Activated naive CD8-positive, alpha-beta T cell treated with anti-CD3 and anti-CD28 coated beads, Interleukin-2, amount 10 ng/mL, durations not matched to agents 7 days and 5 days (primary cell): ENCODE results near the gene DYNLL1. TPM values are rescaled to one million over a fixed set of nuclear protein-coding genes. Genes with fewer than 3 reads are reported as not detected.
"Not testable (repeated sequence)": the region's sequence is repeated elsewhere in the genome, so short reads cannot be mapped to it uniquely, and the experiment has no call there.

Experiments
- ATAC-seq: fragments of 150-1000 bp; cut with Tn5 transposase; one replicate; pipeline ENCODE4 v1.10.0; 2021; ENCODE audit warnings: low read depth, moderate library complexity
- POLR2A ChIA-PET: fragments of 350-600 bp; sonication (Branson Sonifier 250); formaldehyde crosslinking; loops from one replicate; lab custom pipeline; 2021; ENCODE audit warnings: antibody characterized with exemption; lab: Charles Lee
- DNase-seq: peaks from one replicate; pipeline ENCODE4 v3.0.0; 2021
- H3K27ac Mint-ChIP-seq: one replicate; pipeline ENCODE4 v1.8.0; 2022; ENCODE audit warnings: mild to moderate bottlenecking, mixed read lengths
- H3K27me3 Mint-ChIP-seq: one replicate; pipeline ENCODE4 v1.8.0; 2022; ENCODE audit warnings: mild to moderate bottlenecking, moderate library complexity, mixed read lengths
- H3K36me3 Mint-ChIP-seq: one replicate; pipeline ENCODE4 v1.8.0; 2021; ENCODE audit warnings: mild to moderate bottlenecking, mixed read lengths
- H3K4me1 Mint-ChIP-seq: one replicate; pipeline ENCODE4 v1.8.0; 2021; ENCODE audit warnings: mixed read lengths
- H3K4me3 Mint-ChIP-seq: one replicate; pipeline ENCODE4 v1.8.0; 2022; ENCODE audit warnings: mild to moderate bottlenecking, moderate library complexity, mixed read lengths
- H3K9me3 Mint-ChIP-seq: one replicate; pipeline ENCODE4 v1.8.0; 2021; ENCODE audit warnings: mixed read lengths
- total RNA-seq, 2 experiments: library from RNA; stranded (reverse); gene quantifications; one replicate each; pipeline ENCODE4 v1.2.3, GENCODE V29; 2021

Gene DYNLL1
- 100 to 1,000 TPM; 146 to 153 TPM for total RNA-seq

DNA sequence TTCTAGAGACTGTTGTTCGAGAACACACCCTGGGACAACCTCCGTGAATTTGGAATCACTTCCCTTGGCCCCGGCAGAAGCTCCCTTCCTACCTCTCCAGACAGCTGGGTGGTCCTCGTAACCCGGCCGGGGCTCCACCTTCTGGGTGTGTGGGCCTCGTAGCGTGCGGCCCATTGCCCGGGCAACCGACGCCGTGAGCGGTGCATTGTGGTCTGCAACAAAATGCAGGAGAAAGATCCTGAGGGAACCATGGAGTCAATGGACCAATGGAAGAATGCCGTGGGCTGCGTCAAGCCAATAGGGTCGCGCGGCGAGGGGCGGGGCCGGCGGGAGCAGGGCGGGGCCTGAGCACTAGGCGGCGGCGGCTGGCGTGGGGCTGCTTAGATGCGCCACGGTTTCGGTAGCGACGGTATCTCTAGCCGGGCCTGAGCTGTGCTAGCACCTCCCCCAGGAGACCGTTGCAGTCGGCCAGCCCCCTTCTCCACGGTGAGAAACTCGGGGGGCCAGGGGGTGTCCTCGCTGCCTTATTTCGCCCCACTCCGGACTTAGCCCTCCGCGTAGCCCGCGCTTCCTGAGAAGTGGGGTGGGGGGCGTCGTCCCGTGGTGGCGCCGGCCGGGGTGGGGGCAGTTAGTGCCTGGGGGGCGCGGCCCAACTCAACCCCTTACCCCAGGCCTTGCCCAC, at the start of gene DYNLL1:
TSS of gene DYNLL1 (plus strand) at position 383 of the 682 bp plus-strand sequence. CDS start 309 bp downstream, outside the sequence.
- peak within 1 kb of the TSS; percentile 84 for H3K27ac Mint-ChIP-seq
- POLR2A ChIA-PET = interaction anchor here (0.6 to 2.6 kb wide), 10 partner anchors 11 to 335 kb away, joined by 3 to 16 read pairs (median 4); partner anchors contain the start of genes COQ5, POP5, RNU4-2 and SRSF9
- peaks cover 28% of the 10 kb centered on the region for H3K4me1 Mint-ChIP-seq
- no peaks in the 10 kb centered on the region for H3K9me3 Mint-ChIP-seq
- peaks cover 24% of the 10 kb centered on the region for H3K36me3 Mint-ChIP-seq
- peak within 1 kb of the TSS; percentile 98 for H3K4me3 Mint-ChIP-seq
- DNase-seq (peak; percentile 98), ATAC-seq (peak; percentile 96)
- H3K27me3 Mint-ChIP-seq = no peaks in the 10 kb centered on the region

DNA sequence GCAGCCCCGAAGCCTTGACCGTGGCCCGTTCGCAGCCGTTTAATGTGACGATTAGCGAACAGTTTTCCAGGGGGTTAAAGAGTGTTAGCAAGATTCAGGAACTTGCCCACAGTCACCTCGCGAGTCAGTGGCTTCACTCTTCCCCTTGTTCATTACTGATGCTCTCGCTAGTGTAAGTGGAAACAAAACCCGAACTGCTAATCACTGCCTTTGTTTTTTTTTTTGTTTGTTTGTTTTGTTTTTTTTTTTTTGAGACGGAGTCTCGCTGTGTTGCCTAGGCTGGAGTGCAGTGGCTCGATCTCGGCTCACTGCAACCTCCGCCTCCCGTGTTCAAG, 49.1 kb upstream of the DYNLL1 start:
- peaks cover 22% of the 10 kb centered on the region for H3K36me3 Mint-ChIP-seq
- not testable (repeated sequence) for H3K9me3 Mint-ChIP-seq

DNA sequence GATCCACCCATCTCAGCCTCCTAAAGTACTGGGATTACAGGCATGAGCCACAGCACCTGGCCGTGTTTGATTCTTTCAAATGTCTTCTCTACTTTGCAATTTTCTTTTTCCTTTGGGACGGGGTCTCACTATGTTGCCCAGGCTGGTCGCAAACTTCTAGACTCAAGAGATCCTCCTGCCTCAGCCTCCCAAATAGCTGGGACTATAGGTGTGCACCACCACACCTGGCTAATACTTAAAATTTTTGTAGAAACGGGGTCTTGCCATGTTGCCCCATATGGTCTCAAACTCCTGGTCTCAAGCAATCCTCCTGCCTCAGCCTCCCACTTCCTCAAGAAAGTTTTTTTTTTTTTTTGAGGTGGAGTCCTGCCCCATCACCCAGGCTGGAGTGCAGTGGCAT, 47.9 kb upstream of the DYNLL1 start:
- peak overlapping the region; percentile 96 for H3K27ac Mint-ChIP-seq
- no peaks in the 10 kb centered on the region for H3K9me3 Mint-ChIP-seq
- H3K4me1 Mint-ChIP-seq = peaks cover 24% of the 10 kb centered on the region
- peaks cover 22% of the 10 kb centered on the region for H3K36me3 Mint-ChIP-seq
- POLR2A ChIA-PET = interaction anchor here (0.7 to 1.0 kb wide), 3 partner anchors 17 to 156 kb away, joined by 3 to 4 read pairs (median 4); partner anchors contain the start of gene RNU4-2
- H3K27me3 Mint-ChIP-seq = no peaks in the 10 kb centered on the region
- DNase-seq (no peak), ATAC-seq (no peak)
- peak overlapping the region; percentile 92 for H3K4me3 Mint-ChIP-seq

More for the DNA sequence above, 49.1 kb upstream of the DYNLL1 start:
- peak overlapping the region; percentile 92 for H3K4me3 Mint-ChIP-seq
- peaks cover 24% of the 10 kb centered on the region for H3K4me1 Mint-ChIP-seq
- H3K27me3 Mint-ChIP-seq, ATAC-seq, DNase-seq: not testable (repeated sequence)
- POLR2A ChIA-PET = interaction anchor here (0.7 kb wide), 1 partner anchor 13 kb away, joined by 4 read pairs; no protein-coding TSS in a partner anchor
- H3K27ac Mint-ChIP-seq = peak overlapping the region; percentile 96

DNA sequence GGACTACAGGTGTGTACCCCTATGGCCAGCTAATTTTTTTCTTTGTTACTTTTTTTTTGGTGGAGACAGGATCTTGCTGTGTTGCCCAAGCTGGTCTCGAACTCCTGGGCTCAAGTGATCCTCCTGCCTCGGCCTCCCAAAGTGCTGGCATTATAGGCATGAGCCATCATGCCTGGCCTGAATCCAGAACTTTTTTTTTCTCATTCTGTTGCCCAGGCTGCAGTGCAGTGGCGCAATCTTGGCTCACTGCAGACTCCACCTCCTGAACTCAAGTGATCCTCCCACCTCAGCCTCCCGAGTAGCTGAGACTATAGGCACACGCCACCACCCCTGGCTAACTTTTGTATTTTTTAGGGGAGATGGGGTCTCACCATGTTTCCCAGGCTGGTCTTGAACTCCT, 43.4 kb upstream of the DYNLL1 start:
- H3K4me3 Mint-ChIP-seq, H3K27ac Mint-ChIP-seq, H3K9me3 Mint-ChIP-seq, ATAC-seq, H3K4me1 Mint-ChIP-seq, H3K27me3 Mint-ChIP-seq: not testable (repeated sequence)
- POLR2A ChIA-PET = interaction anchor here (1.1 to 1.4 kb wide), 2 partner anchors 14 to 16 kb away, joined by 3 read pairs; no protein-coding TSS in a partner anchor
- peaks cover 17% of the 10 kb centered on the region for H3K36me3 Mint-ChIP-seq
- DNase-seq = peak; percentile 15

DNA sequence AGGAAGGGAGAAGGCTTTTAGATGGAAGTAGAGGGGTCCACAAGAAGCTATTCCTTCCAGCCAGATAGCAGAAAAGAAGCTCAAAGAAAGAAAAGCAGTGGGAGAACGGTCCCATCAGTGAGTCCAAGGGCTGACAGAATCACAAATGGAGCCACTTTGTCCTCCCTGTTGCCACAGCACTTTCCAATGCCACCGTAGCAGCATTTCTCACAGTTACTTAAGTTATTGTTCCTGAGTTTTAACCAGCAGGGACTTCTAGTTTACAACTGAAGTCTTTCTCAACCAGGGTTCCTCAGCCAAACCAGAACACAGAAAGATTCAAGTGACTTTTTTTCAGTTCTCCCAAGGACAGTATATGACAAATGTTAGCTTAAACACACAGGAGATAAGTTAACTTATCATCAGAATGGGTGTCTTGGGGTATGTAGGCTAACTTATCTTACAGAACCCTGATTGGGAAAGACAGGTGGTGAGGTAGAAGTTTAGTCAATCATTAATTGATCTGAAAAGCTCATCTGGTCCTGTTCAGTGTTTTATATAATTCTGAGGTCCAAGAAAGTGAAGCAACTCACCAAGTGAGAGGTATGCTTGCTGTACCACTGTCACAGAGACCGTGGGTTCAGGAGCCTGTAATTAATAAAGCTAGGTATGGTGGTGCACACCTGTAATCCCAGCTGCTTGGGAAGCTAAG, 42.7 kb upstream of the DYNLL1 start:
- Mint-ChIP-seq H3K9me3 (no peaks in the 10 kb centered on the region), H3K36me3 (peaks cover 13% of the 10 kb centered on the region), H3K27me3 (no peaks in the 10 kb centered on the region), H3K27ac (no peak overlapping the region), H3K4me1 (peaks cover 4% of the 10 kb centered on the region), H3K4me3 (no peak overlapping the region)
- POLR2A ChIA-PET = interaction anchor here (1.1 to 1.4 kb wide), 2 partner anchors 13 to 15 kb away, joined by 3 read pairs; no protein-coding TSS in a partner anchor
- no peak for ATAC-seq
- no peak for DNase-seq

DNA sequence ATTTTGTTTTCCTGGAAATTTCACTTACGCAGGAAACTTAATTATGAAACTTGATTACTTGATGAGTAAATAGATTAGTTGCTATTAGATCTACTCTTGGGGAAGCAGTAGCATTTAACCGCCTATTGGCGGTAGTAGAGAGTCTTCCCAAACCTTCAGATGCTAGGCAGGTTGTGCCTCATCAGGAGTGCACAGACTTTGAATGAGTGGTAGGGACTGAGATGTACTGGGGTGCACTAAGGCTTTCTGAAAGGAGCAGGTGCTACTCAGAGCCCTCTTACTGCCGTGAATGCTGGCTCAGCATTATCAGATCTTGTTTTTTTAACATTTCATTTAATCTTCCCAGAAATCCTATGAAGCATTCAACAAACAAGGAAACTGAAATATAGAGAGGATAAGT, 41.9 kb upstream of the DYNLL1 start:
- peak; percentile 84 for ATAC-seq
- H3K36me3 Mint-ChIP-seq = peaks cover 13% of the 10 kb centered on the region
- no peak overlapping the region for H3K4me3 Mint-ChIP-seq
- H3K4me1 Mint-ChIP-seq = peaks cover 4% of the 10 kb centered on the region
- POLR2A ChIA-PET = no interaction called here
- H3K27ac Mint-ChIP-seq = no peak overlapping the region
- DNase-seq = no peak
- H3K9me3 Mint-ChIP-seq = no peaks in the 10 kb centered on the region
- no peaks in the 10 kb centered on the region for H3K27me3 Mint-ChIP-seq

DNA sequence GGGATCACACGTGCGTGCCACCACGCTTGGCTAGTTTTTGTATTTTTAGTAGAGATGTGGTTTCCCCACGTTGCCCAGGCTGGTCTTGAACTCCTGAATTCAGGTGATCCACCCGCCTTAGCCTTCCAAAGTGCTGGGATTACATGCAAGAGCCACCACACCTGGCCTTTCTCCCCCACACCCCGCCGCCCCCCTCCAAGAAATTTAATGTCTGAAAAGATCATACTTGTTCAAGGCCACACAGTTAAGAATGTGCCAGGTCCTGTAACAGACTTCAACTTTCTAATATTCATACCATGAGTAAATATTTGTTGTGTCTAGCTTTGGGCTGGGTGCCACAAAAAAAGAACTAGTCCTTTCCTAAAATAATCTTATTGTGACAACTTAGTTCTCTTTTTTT, 40.6 kb upstream of the DYNLL1 start:
- peaks cover 14% of the 10 kb centered on the region for H3K36me3 Mint-ChIP-seq
- no peak overlapping the region for H3K4me3 Mint-ChIP-seq
- no peaks in the 10 kb centered on the region for H3K27me3 Mint-ChIP-seq
- POLR2A ChIA-PET = no interaction called here
- H3K27ac Mint-ChIP-seq = no peak overlapping the region
- peaks cover 1% of the 10 kb centered on the region for H3K4me1 Mint-ChIP-seq
- DNase-seq = no peak
- H3K9me3 Mint-ChIP-seq = no peaks in the 10 kb centered on the region
- no peak for ATAC-seq

DNA sequence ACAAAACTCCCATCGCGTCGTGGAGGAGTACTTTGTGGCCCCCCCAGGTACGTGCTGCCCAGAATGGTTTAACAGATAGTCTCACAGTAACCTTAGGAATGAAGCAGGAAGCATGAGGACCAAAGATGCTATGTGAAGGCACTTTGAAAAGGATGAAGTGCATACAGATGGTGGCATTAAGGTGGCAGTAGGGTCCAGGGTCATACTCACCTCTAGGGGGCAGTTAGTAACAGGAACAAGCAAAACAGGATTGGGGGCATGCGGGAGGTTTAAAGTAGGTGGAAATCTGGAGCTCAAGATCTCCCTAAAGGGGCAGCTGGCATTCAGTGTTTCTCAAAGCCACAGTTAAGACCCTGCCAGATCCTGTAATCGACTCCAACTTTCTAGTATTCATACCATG, 38.8 kb upstream of the DYNLL1 start:
- ATAC-seq = no peak
- no peak overlapping the region for H3K4me3 Mint-ChIP-seq
- H3K4me1 Mint-ChIP-seq = peaks cover 1% of the 10 kb centered on the region
- no peaks in the 10 kb centered on the region for H3K27me3 Mint-ChIP-seq
- POLR2A ChIA-PET = no interaction called here
- H3K36me3 Mint-ChIP-seq = peaks cover 16% of the 10 kb centered on the region
- no peak for DNase-seq
- H3K9me3 Mint-ChIP-seq = no peaks in the 10 kb centered on the region
- H3K27ac Mint-ChIP-seq = no peak overlapping the region

DNA sequence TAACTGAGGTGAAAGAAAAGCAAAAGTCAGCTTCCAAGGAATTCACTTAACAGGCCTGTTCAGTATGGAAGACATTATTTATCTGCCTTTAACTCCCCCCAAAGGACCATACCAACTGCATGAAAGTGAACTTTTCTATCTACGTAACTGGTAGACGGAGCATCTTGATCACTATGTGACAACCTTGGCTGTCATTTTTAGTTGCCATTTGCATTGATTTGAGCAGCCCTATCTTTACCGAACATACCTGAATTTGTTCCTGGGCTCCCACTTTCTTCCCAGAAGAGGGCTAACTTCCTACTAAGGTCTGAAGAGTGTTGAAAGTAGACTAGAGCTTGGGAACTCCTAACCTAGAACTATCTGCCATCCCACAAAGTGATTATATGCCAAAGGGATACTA, 35.8 kb upstream of the DYNLL1 start:
- Mint-ChIP-seq H3K27ac (no peak overlapping the region), H3K9me3 (no peaks in the 10 kb centered on the region), H3K4me3 (no peak overlapping the region), H3K27me3 (no peaks in the 10 kb centered on the region), H3K36me3 (peaks cover 26% of the 10 kb centered on the region), H3K4me1 (no peaks in the 10 kb centered on the region)
- POLR2A ChIA-PET = interaction anchor here (0.6 kb wide), 1 partner anchor 13 kb away, joined by 4 read pairs; no protein-coding TSS in a partner anchor
- ATAC-seq (no peak), DNase-seq (no peak)

DNA sequence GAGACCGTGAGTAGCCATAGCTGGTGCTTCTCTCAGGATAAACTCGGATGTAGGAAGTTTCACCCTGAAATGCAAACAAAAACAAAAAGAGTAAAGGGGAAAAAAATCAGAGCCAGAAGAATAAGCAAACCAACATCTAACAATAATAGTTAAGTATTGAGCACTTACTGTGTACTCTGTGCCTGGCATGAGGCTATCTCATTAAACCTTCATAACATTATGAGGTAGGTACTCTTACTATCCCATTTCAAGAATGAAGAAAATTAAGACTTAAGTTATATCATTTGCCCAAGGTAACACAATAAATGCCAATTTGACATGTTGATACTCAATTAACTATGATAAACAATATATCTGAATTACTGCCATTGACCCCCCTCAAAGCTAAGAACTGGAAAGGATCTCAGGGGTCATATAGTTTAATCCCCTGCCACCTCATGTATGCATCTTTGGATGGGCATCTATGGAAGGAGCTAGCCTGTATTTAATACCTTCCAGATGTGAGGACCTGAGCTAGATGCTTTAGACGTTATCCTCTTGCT, 33.7 kb upstream of the DYNLL1 start:
- DNase-seq (no peak), ATAC-seq (no peak)
- H3K4me3 Mint-ChIP-seq = no peak overlapping the region
- H3K27ac Mint-ChIP-seq = no peak overlapping the region
- POLR2A ChIA-PET = interaction anchor here (0.7 kb wide), 1 partner anchor 127 kb away, joined by 3 read pairs; no protein-coding TSS in a partner anchor
- H3K27me3 Mint-ChIP-seq = no peaks in the 10 kb centered on the region
- H3K36me3 Mint-ChIP-seq = peaks cover 26% of the 10 kb centered on the region
- no peaks in the 10 kb centered on the region for H3K9me3 Mint-ChIP-seq
- H3K4me1 Mint-ChIP-seq = peaks cover 14% of the 10 kb centered on the region

DNA sequence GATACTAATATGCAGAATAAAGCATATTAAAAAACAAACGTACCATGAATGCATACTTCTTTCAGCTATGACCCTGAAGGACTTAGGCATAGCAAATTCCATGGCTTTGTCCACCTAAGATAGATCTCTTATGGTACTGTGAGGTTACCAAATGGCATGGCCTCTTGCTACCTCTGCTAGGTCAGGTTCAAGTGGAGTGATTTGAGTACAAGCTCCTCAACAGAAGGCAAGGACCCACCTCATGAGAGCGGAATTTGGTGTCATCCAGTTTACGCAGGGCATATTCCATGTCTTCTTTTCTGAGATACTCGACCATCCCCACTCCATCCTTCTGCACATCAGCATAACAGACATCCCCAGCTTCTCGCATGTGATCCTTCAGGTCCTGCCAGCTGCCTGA, 32.2 kb upstream of the DYNLL1 start:
- peaks cover 29% of the 10 kb centered on the region for H3K36me3 Mint-ChIP-seq
- H3K9me3 Mint-ChIP-seq = no peaks in the 10 kb centered on the region
- H3K27ac Mint-ChIP-seq = no peak overlapping the region
- ATAC-seq (no peak), DNase-seq (no peak)
- POLR2A ChIA-PET = interaction anchor here (2.0 kb wide), 1 partner anchor 25 kb away, joined by 5 read pairs; the partner anchor contains the start of gene COX6A1
- H3K4me1 Mint-ChIP-seq = peaks cover 21% of the 10 kb centered on the region
- H3K27me3 Mint-ChIP-seq = no peaks in the 10 kb centered on the region
- H3K4me3 Mint-ChIP-seq = no peak overlapping the region

DNA sequence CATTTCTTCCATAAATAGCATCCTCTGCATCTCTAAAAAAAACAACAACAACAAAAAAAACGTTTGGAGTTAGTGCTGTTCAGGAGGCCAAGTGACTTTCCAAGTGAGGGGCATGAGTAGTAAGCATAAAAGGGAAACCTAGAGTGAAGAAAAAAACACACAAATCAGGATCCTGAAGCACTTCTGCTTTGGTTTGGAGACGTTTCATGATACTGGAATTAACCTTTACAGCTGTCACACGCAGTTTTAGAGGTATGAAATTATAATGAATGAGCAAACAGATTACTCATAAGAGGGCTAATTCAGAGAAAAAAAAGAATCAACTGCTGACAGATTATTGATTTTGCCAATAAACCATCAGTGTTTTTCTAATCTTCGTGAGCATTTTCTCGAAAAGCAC, 30.2 kb upstream of the DYNLL1 start:
- peaks cover 22% of the 10 kb centered on the region for H3K36me3 Mint-ChIP-seq
- H3K9me3 Mint-ChIP-seq = no peaks in the 10 kb centered on the region
- no peak for ATAC-seq
- no peak overlapping the region for H3K4me3 Mint-ChIP-seq
- no peaks in the 10 kb centered on the region for H3K27me3 Mint-ChIP-seq
- no peak for DNase-seq
- POLR2A ChIA-PET = interaction anchor here (1.2 kb wide), 1 partner anchor 17 kb away, joined by 3 read pairs; no protein-coding TSS in a partner anchor
- peaks cover 23% of the 10 kb centered on the region for H3K4me1 Mint-ChIP-seq
- peak overlapping the region; percentile 60 for H3K27ac Mint-ChIP-seq
